Measurements from ENCODE around the gene INSM1. TPM values are rescaled to one million over a fixed set of nuclear protein-coding genes. Genes with fewer than 3 reads are reported as not detected.
"Not testable (repeated sequence)": the region's sequence is repeated elsewhere in the genome, so short reads cannot be mapped to it uniquely, and the experiment has no call there.

The INSM1 gene
- total RNA-seq, 1 donor, result not detected

DNA sequence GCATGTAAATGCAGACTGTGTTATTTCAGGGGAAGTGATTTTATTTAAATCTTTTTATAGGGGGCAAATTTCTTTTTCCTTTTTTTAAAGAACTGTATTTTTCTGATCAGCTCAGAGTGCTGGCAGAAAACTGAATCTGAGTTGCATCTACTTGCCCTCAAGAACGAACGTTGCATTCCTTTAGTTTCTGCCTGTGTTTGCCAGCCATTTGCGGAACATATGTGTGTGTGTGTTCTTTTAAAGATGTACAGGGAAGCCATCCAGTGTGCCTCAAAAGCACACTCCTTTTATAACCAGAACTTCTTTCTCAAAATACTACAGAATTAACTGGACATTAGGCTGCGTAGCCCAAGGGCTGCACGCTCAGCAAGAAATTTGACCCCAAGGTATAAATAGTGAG is 25.8 kb upstream of the INSM1 start:
- H3K9me3 ChIP-seq (ENCODE audit: low read depth, low read length), result no peaks in the 10 kb centered on the region
- no peak overlapping the region for H3K4me3 ChIP-seq (ENCODE audit: low read length)
- H3K4me1 ChIP-seq (ENCODE audit: insufficient read depth, low read length), result no peaks in the 10 kb centered on the region
- H3K27me3 ChIP-seq (ENCODE audit: insufficient read depth, low read length), result no peaks in the 10 kb centered on the region

- no peaks in the 10 kb centered on the region for H3K27me3 ChIP-seq (ENCODE audit: insufficient read depth, low read length)
- no peaks in the 10 kb centered on the region for H3K4me1 ChIP-seq (ENCODE audit: insufficient read depth, low read length)
- no peak overlapping the region for H3K4me3 ChIP-seq (ENCODE audit: low read length)
- no peaks in the 10 kb centered on the region for H3K9me3 ChIP-seq (ENCODE audit: low read depth, low read length)
Measured at GRCh38 chr20:20343932-20344331, 24.0 kb upstream of the INSM1 start.

DNA sequence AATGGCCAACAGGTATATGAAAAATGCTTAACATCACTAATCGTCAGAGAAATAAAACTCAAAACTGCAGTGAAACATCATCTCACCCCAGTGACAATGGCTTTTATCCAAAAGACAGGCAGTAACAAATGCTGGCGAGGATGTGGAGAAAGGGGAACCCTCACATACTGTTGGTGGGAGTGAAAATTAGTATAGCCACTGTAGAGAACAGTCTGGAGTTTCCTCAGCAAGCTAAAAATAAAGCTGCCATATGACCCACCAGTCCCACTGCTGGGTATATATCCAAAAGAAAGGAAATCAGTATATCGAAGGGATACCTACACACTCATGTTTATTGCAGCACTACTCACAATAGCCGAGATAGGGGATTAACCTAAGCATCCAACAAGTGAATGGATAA is 23.4 kb upstream of the INSM1 start:
- no peaks in the 10 kb centered on the region for H3K27me3 ChIP-seq (ENCODE audit: insufficient read depth, low read length)
- no peaks in the 10 kb centered on the region for H3K9me3 ChIP-seq (ENCODE audit: low read depth, low read length)
- H3K4me1 ChIP-seq (ENCODE audit: insufficient read depth, low read length), result no peaks in the 10 kb centered on the region
- no peak overlapping the region for H3K4me3 ChIP-seq (ENCODE audit: low read length)

DNA sequence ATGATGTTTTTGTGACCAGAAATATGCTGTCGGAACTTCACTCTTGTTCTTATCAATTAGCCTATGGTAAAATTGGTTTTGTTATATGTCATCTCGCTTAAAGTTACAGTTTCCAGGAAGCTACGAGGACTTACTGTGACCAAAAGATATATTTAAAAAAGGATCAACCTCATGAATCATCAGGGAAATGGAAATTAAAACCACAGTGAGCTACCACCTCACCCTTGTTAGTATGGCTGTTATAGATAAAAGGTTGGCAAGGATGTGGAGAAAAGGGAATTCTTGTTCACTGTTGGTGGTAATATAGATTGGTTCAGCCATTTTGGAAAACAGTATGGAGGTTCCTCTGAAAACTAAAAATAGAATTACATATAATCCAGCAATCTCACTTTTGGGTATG is 14.3 kb upstream of the INSM1 start:
- Histone ChIP-seq H3K4me1 (ENCODE audit: insufficient read depth, low read length) (no peaks in the 10 kb centered on the region), H3K4me3 (ENCODE audit: low read length) (no peak overlapping the region), H3K27me3 (ENCODE audit: insufficient read depth, low read length) (peaks cover 5% of the 10 kb centered on the region), H3K9me3 (ENCODE audit: low read depth, low read length) (no peaks in the 10 kb centered on the region)

DNA sequence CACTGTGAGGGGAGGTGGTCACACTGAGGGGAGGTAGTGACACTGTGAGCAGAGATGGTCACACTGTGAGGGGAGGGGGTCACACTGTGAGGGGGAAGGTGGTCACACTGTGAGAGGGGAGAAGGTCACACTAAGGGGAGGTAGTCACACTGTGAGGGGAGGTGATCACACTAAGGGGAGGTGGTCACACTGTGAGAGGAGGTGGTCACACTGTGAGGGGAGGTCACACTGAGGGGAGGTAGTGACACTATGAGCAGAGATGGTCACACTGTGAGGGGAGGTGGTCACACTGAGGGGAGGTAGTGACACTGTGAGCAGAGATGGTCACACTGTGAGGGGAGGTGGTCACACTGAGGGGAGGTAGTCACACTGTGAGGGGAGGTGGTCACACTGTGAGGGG is 12.4 kb upstream of the INSM1 start:
- H3K27me3 ChIP-seq (ENCODE audit: insufficient read depth, low read length), result peaks cover 13% of the 10 kb centered on the region
- H3K4me3 ChIP-seq (ENCODE audit: low read length); H3K4me1 ChIP-seq (ENCODE audit: insufficient read depth, low read length); H3K9me3 ChIP-seq (ENCODE audit: low read depth, low read length): not testable (repeated sequence)

- Histone ChIP-seq H3K4me3 (ENCODE audit: low read length) (no peak overlapping the region), H3K4me1 (ENCODE audit: insufficient read depth, low read length) (peaks cover 6% of the 10 kb centered on the region), H3K9me3 (ENCODE audit: low read depth, low read length) (no peaks in the 10 kb centered on the region), H3K27me3 (ENCODE audit: insufficient read depth, low read length) (peaks cover 39% of the 10 kb centered on the region)
Measured at GRCh38 chr20:20358801-20359200, 9.1 kb upstream of the INSM1 start.

- Histone ChIP-seq H3K4me3 (ENCODE audit: low read length) (no peak overlapping the region), H3K27me3 (ENCODE audit: insufficient read depth, low read length) (peaks cover 47% of the 10 kb centered on the region), H3K4me1 (ENCODE audit: insufficient read depth, low read length) (peaks cover 6% of the 10 kb centered on the region), H3K9me3 (ENCODE audit: low read depth, low read length) (no peaks in the 10 kb centered on the region)
Measured at GRCh38 chr20:20359628-20360027, 8.3 kb upstream of the INSM1 start.

DNA sequence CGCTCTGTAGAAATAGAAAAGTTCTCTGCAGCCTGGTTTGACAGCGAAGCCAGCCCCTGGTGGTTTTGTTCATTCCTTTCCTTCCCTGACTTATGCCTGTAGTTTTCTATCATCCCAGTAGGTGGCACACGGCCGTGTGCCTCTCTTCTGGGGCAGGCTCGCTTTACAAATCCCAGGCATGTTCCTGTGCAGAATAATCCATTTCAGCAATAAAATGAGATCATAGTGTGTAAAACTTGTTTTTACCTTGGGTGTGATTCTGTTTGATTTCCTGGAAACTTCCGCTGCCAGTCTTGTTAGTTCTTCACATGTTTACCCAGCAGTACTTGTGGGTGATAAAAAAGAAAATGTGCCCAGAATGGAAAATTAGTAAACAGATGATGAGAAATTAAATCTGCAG is 7.4 kb upstream of the INSM1 start:
- Histone ChIP-seq H3K4me1 (ENCODE audit: insufficient read depth, low read length) (peaks cover 6% of the 10 kb centered on the region), H3K4me3 (ENCODE audit: low read length) (no peak overlapping the region), H3K27me3 (ENCODE audit: insufficient read depth, low read length) (peaks cover 55% of the 10 kb centered on the region), H3K9me3 (ENCODE audit: low read depth, low read length) (no peaks in the 10 kb centered on the region)

DNA sequence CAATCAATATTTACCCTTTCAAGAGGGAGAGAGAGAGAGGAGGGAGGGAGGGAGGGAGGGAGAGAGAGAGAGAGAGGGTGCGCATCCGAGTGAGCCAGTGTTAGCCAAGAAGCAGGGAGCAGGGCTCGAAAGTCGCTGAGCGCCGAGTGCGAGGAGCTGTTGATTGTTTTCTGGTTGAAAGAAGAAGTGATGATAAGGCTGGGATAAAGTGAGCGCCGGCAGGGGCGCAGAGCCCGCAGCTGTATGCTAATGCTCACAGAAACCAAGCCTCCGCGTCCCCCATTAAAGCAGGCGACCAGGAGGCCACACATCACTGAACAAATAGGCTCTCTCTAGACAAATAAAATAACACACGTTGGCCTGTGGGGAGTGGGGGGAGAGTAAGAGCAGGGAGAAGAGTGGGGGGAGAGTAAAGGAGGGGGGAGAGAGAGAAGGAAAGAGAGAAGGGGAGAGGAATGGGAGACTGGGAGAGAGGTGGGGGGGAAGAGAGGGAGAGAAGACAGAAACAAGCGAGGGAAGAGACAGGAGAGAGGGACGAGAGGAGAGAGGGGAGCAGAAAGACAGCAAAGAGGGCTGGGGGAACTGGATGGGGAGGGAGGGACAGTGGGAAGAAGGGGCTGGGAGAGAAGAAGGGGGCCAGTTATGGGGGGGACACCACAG is 5.0 kb upstream of the INSM1 start:
- no peaks in the 10 kb centered on the region for H3K9me3 ChIP-seq (ENCODE audit: low read depth, low read length)
- peaks cover 72% of the 10 kb centered on the region for H3K27me3 ChIP-seq (ENCODE audit: insufficient read depth, low read length)
- peaks cover 12% of the 10 kb centered on the region for H3K4me1 ChIP-seq (ENCODE audit: insufficient read depth, low read length)
- H3K4me3 ChIP-seq (ENCODE audit: low read length), result no peak overlapping the region

DNA sequence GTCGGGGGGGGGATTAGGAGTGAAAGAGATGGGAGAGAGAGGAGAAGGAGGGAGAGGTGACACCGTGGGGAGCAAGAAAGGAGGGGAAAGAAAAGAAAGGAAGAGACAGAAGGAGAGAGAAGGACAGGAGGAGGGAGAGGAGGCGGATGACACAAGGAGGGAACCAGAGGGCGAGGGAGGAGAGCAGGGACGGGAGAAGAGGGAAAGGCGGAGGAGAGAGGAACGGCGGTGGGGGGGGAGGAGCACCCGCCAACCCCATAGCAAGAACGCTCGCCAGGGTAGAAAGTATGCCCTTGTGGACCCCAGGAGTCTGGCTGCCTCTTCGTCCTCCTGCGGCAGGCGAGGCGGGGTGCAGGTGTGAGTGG is 4.5 kb upstream of the INSM1 start:
- H3K9me3 ChIP-seq (ENCODE audit: low read depth, low read length), result no peaks in the 10 kb centered on the region
- peaks cover 72% of the 10 kb centered on the region for H3K27me3 ChIP-seq (ENCODE audit: insufficient read depth, low read length)
- no peak overlapping the region for H3K4me3 ChIP-seq (ENCODE audit: low read length)
- H3K4me1 ChIP-seq (ENCODE audit: insufficient read depth, low read length), result peaks cover 12% of the 10 kb centered on the region

- Histone ChIP-seq H3K27me3 (ENCODE audit: insufficient read depth, low read length) (peaks cover 72% of the 10 kb centered on the region), H3K4me3 (ENCODE audit: low read length) (no peak overlapping the region), H3K4me1 (ENCODE audit: insufficient read depth, low read length) (peaks cover 15% of the 10 kb centered on the region), H3K9me3 (ENCODE audit: low read depth, low read length) (no peaks in the 10 kb centered on the region)
Measured at GRCh38 chr20:20363799-20364592, 3.9 kb upstream of the INSM1 start.

GRCh38 chr20:20364593-20365479 is 3.1 kb upstream of the INSM1 start:
- H3K4me1 ChIP-seq (ENCODE audit: insufficient read depth, low read length), result peaks cover 22% of the 10 kb centered on the region
- no peaks in the 10 kb centered on the region for H3K9me3 ChIP-seq (ENCODE audit: low read depth, low read length)
- H3K4me3 ChIP-seq (ENCODE audit: low read length), result no peak overlapping the region
- peaks cover 75% of the 10 kb centered on the region for H3K27me3 ChIP-seq (ENCODE audit: insufficient read depth, low read length)

DNA sequence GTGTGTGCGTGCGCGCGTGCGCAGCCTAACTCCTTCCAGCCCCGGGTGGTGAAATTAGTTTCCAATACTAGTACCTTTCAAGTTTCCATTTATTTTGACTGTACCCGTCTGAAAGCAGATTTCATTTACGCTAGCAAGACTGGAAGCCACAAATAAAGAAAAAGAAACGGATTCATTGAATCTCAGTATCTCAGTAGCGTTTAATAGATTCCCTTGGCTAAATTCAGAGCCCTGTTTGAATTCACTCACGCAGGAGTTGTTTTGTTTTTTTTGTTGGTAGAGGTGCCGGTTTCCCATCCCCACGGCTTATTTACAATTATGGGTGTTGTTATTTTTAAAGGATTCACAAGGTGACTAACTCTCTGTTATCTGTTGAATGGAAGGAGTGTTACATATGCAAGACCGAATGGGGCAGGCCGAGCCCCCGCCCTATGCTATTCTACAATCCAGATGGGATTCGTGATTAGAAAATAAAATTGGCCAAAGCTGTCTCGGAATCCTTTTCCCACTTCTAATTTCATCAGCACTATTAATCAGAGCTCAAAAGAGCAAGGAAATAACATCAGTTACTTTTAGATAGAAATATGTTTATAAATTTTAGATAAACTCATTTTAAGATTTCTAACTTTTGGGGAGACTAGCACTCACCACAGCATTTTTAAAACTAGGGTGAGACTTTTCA is 2.3 kb upstream of the INSM1 start:
- Histone ChIP-seq H3K4me1 (ENCODE audit: insufficient read depth, low read length) (peaks cover 16% of the 10 kb centered on the region), H3K27me3 (ENCODE audit: insufficient read depth, low read length) (peaks cover 78% of the 10 kb centered on the region), H3K4me3 (ENCODE audit: low read length) (no peak overlapping the region), H3K9me3 (ENCODE audit: low read depth, low read length) (no peaks in the 10 kb centered on the region)

DNA sequence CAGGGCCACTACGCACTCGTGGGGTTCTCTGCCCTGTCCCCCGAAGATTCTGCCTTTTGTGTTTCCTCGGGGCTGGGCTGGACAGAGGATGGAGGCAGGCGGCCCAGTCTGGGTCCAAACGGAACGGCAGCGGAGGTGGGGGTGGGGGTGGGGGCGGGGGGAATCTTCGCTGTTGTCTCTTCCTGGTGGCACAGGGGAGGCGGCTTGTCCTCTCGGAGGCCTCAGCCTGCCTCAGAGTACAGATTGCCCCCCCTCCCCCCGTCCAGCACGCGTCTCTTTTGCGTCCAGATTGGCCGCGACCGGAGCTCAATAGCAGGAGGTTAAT is 1.4 kb upstream of the INSM1 start:
- Histone ChIP-seq H3K27me3 (ENCODE audit: insufficient read depth, low read length) (peaks cover 78% of the 10 kb centered on the region), H3K9me3 (ENCODE audit: low read depth, low read length) (no peaks in the 10 kb centered on the region), H3K4me3 (ENCODE audit: low read length) (no peak overlapping the region), H3K4me1 (ENCODE audit: insufficient read depth, low read length) (peaks cover 16% of the 10 kb centered on the region)

Data from mononuclear cell (primary cell).